NCI-H1694 (cell line): ENCODE results near the gene PLCE1.
"Not testable (repeated sequence)": the region's sequence is repeated elsewhere in the genome, so short reads cannot be mapped to it uniquely, and the experiment has no call there.

Experiments used
- DNase-seq: peaks from one replicate; lab custom pipeline; 2025; lab: John Stamatoyannopoulos, UW

Gene PLCE1

GRCh38 chr10:93993782-93994437 is at the start of gene PLCE1:
PLCE1 (plus strand) TSS chr10:93993931; CDS start chr10:94031047, 37,116 bp downstream.
- DNase-seq = no peak

DNA sequence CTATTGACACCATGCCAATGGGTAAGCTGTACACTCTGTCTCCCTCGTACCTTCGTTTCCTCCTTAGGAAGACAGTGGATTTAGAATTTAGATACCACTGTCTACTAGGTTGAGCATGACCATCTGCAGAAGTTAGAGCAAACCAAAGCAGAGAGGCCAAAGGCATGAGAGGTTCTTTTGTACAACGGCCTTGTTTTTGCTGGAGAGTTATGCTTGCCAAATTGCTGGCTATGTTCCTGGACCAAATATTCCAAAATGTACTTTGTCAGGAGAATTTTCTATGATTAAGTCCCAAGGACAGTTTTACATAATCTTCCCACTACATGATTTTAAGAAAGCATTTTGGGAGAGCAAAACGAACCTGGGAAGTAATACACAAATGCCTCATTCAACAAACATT is 47.9 kb upstream of the PLCE1 start:
- DNase-seq = no peak

- no peak for DNase-seq
These were observed 46.7 kb upstream of the PLCE1 start for GRCh38 chr10:93947055-93947454.

GRCh38 chr10:93947524-93947923 is 46.2 kb upstream of the PLCE1 start:
- no peak for DNase-seq

GRCh38 chr10:93951905-93952304 is 41.8 kb upstream of the PLCE1 start:
- no peak for DNase-seq

- no peak for DNase-seq
These were observed 39.4 kb upstream of the PLCE1 start for GRCh38 chr10:93954299-93954698.

DNA sequence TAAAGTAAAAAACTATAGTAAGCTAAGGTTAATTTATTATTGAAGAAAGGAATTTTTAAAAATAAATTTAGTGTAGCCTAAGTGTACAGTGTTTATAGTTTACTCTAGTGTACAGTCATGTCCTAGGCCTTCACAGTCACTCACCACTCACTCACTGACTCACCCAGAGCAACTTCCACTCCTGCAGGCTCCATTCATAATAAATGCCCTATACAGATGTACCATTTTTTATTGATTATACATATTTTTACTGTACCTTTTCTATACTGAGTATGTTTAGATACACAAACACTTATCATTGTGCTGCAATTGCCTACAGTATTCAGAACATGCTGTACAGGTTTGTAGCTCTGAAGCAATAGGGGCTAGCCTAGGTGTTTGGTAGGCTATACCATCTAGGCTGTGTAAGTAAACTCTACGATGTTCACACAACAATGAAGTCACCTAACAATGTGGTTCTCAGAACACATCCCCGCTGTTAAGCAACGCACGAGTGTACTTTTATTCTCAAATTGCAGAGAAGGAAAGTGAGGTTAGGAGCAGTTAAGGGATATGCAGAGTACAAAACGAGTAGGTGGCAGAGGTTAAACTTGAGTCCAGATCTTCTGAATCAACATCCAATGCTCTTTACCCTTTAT is 38.9 kb upstream of the PLCE1 start:
- DNase-seq = no peak

GRCh38 chr10:93958834-93959233 is 34.9 kb upstream of the PLCE1 start:
- no peak for DNase-seq

GRCh38 chr10:93960988-93961387 is 32.7 kb upstream of the PLCE1 start:
- DNase-seq = not testable (repeated sequence)

DNA sequence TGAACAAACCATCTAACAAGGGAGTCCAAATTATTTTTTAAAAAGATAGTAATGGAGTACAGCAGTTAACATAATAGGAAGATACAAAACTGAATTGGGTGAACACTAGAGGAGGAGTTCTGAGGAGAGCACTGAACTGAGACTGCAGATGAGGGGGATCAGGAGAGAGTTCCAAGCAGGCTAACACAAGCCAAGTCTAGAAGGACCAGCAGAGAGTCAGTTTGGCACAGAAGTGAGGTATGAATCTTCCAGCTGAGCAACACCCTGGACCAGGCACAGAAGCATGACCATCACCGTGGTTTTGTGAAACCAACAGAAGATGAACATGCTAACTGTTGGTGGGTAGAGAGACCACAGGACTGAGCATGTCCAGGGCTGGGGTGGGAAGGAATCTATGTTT is 30.8 kb upstream of the PLCE1 start:
- no peak for DNase-seq

GRCh38 chr10:93963434-93963833 is 30.3 kb upstream of the PLCE1 start:
- no peak for DNase-seq

- no peak for DNase-seq
These were observed 27.8 kb upstream of the PLCE1 start for GRCh38 chr10:93965911-93966310.

DNA sequence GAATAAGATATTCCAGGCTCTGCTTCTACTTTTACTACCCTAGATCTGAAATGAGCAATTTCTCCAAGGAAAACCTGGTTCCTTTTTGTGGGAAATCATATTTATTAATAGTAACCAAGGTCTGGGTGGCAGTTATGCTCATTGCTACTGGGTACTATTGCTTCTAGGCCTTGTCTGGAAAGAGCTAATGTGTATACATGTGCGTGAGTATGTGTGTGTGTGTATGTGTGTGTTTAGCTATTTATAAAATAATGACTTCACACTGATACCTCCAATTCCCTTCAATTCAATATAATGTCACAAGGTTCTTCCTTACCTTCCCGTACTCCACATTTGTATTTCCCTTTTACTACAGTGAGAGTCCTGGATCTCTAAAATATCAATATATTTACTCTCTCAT is 26.0 kb upstream of the PLCE1 start:
- no peak for DNase-seq

DNA sequence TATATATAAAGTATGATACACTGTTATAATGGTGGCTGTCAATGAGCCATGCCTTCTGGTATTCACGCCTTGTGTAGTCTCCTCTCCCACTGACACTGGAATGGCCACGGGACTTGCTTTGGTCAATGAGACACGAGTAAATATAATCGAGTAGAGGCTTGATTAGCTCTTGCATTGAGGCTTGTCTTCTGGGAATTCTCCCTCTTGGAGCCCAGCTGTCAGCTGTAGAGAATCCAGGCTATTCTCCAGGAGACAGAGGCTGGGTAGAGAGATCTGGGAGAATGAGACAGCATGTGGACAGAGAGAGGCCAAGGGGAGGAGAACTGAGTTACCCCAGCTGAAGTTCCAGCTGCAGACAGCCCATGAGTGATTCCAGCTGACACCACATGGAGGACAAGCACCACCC is 25.2 kb upstream of the PLCE1 start:
- no peak for DNase-seq

GRCh38 chr10:93970433-93971010 is 23.2 kb upstream of the PLCE1 start:
- DNase-seq = not testable (repeated sequence)

GRCh38 chr10:93973748-93974445 is 19.8 kb upstream of the PLCE1 start:
- no peak for DNase-seq

DNA sequence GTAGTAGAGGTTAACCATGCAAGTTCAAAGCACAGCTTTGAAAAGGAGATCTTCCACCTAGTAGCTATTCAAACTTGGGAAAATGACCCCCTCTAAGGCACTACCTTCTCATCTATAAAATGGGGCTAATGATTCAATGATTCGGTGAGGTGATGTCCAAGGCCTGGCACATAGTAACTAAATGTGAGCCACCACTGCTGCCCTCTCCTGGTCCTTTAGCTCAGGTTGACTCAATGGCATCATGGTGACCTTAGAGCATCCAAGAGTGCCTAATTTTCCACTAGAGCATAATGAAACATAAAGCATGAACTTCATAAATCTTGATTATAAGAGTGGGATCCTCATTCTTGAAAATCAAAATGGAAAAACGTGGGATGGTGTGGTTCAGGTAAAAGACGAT is 16.3 kb upstream of the PLCE1 start:
- DNase-seq = no peak

GRCh38 chr10:93980486-93980885 is 13.2 kb upstream of the PLCE1 start:
- no peak for DNase-seq

DNA sequence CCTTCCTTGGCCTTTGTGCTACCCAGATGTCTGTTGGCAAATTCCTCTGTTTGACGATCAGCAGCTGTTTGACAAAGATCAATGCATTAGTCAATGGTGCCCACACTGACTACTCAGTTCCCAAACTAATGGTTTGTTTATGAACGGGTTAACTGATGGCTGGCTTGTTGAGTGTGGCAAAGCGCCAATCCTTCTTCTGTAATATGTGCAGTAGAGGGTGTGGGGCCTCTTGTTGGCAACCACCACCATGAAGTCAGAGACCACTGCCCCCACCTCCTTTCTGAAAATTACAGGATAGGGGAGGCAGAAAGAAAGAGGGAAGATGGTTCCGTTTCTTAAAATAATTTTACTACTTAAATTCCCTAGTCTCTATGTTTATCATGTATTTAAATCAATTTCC is 2.6 kb upstream of the PLCE1 start:
- DNase-seq = no peak

DNA sequence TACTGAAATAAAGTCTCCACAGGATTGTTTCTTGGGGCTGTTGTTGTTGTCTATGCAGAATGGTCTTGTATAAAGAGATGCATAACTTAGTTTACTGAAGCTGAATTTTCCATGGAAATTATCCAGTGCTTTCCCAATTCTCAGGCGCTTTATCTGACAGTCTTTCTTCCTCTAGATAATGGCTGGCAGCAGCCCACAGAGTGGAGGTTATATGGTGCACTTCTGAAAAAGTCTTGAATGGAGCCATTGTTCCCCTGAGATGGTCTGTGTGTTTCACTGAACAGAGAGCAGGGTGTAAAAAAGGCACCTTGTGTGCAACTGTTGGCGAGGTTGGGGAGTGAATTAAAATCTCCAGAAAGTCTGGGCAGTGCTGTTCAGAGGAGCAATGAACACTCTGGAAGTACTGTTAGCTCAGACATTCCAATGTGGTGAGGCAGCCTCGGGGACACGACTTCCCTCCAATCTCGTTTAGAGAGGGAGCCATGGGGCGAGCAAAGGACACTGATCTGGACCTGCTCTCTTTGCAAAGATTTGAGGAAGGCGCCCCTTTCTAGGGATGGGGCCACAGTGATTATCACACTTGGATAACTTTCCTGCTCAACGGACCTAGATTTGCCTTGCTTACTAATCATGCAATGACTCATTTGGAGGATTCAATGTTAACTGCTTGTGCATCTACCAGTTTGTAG is 2.0 kb upstream of the PLCE1 start:
- no peak for DNase-seq

GRCh38 chr10:93992400-93993030 is 1.2 kb upstream of the PLCE1 start:
- no peak for DNase-seq

DNA sequence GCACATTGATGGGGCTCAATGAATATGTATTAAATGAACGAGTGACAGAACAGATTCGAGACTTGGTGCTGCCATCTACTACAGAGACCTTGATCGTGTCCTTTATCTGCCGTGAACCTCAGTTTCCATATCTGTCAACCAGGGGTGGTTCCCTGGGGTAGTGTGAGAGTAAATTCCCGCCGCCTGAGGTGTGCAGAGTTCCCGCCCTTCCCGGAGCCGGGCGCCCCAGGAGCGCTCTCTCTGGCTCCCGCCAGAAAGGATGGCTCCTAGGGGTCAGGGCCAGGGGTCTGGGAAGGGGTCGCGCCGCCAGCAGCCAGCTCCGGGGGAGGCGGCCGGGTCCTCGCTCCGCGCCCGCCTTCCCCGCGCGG is 333 bp upstream of the PLCE1 start:
- DNase-seq = no peak
